DND-41 (cell line): ENCODE measurements around the gene TOMM20.
"Not testable (repeated sequence)": the region's sequence is repeated elsewhere in the genome, so short reads cannot be mapped to it uniquely, and the experiment has no call there.

Experiments
- ATAC-seq: fragments of 200-7000 bp; cut with Tn5 transposase; 3 replicates; pipeline ENCODE4 v1.9.1; 2021; ENCODE audit warnings: low read depth; ENCODE audit not compliant: insufficient read depth
- DNase-seq: peaks from one replicate; pipeline ENCODE4 v3.0.0-alpha.2; 2020
- H2AFZ ChIP-seq: 2 replicates; pipeline ENCODE4 v1.6.0; 2012; ENCODE audit warnings: low read depth, low read length
- H3K27ac ChIP-seq: 2 replicates; pipeline ENCODE4 v1.5.1; 2012; ENCODE audit warnings: low read length, inconsistent platforms
- H3K27me3 ChIP-seq: fragments of 200-600 bp; sonication (generic); 2 replicates; pipeline ENCODE4 v1.6.0; 2012; ENCODE audit warnings: low read length, mild to moderate bottlenecking, inconsistent platforms; ENCODE audit not compliant: insufficient read depth, poor library complexity
- H3K36me3 ChIP-seq: 2 replicates; pipeline ENCODE4 v1.5.1; 2012; ENCODE audit warnings: low read length, inconsistent platforms; ENCODE audit not compliant: insufficient read depth
- H3K4me1 ChIP-seq: 2 replicates; pipeline ENCODE4 v1.5.1; 2012; ENCODE audit warnings: mild to moderate bottlenecking, low read length; ENCODE audit not compliant: insufficient read depth
- H3K4me2 ChIP-seq: 2 replicates; pipeline ENCODE4 v1.6.0; 2012; ENCODE audit warnings: mild to moderate bottlenecking, moderate library complexity, low read length, inconsistent platforms; ENCODE audit not compliant: insufficient read depth
- H3K4me3 ChIP-seq, 2 experiments: fragments of 200-600 bp in 1 of 2; shearing (Covaris generic) in 1 of 2; 2 replicates each; pipeline ENCODE4 v1.5.1; 2012 to 2016; ENCODE audit warnings: inconsistent platforms in 2 of 2, low read length in 2 of 2, mild to moderate bottlenecking in 2 of 2, low read depth in 1 of 2, moderate library complexity in 1 of 2
- H3K79me2 ChIP-seq: 2 replicates; pipeline ENCODE4 v1.6.0; 2012; ENCODE audit warnings: low read length, inconsistent platforms; ENCODE audit not compliant: insufficient read depth
- H3K9ac ChIP-seq: 2 replicates; pipeline ENCODE4 v1.6.0; 2012; ENCODE audit warnings: low read depth, mild to moderate bottlenecking, inconsistent platforms, low read length, moderate library complexity
- H3K9me3 ChIP-seq: 2 replicates; pipeline ENCODE4 v1.5.1; 2012; ENCODE audit warnings: low read length, moderate library complexity, mild to moderate bottlenecking, inconsistent platforms; ENCODE audit not compliant: insufficient read depth, severe bottlenecking
- H4K20me1 ChIP-seq: 2 replicates; pipeline ENCODE4 v1.6.0; 2012; ENCODE audit warnings: low read length; ENCODE audit not compliant: insufficient read depth
- EZH2 ChIP-seq: IDR thresholded peaks from 3 replicates; pipeline ENCODE4 v1.6.1; 2012; ENCODE audit warnings: borderline replicate concordance, low read depth, mild to moderate bottlenecking, moderate library complexity, low read length, inconsistent platforms; ENCODE audit not compliant: severe bottlenecking
- TF ChIP-seq, protein P1 (sequence below): IDR thresholded peaks from 2 replicates; pipeline ENCODE4 v1.5.1; 2012; ENCODE audit warnings: borderline replicate concordance, low read length, moderate library complexity, mild to moderate bottlenecking; ENCODE audit not compliant: poor library complexity, severe bottlenecking; ENCODE audit errors: extremely low read depth

The TOMM20 gene

DNA sequence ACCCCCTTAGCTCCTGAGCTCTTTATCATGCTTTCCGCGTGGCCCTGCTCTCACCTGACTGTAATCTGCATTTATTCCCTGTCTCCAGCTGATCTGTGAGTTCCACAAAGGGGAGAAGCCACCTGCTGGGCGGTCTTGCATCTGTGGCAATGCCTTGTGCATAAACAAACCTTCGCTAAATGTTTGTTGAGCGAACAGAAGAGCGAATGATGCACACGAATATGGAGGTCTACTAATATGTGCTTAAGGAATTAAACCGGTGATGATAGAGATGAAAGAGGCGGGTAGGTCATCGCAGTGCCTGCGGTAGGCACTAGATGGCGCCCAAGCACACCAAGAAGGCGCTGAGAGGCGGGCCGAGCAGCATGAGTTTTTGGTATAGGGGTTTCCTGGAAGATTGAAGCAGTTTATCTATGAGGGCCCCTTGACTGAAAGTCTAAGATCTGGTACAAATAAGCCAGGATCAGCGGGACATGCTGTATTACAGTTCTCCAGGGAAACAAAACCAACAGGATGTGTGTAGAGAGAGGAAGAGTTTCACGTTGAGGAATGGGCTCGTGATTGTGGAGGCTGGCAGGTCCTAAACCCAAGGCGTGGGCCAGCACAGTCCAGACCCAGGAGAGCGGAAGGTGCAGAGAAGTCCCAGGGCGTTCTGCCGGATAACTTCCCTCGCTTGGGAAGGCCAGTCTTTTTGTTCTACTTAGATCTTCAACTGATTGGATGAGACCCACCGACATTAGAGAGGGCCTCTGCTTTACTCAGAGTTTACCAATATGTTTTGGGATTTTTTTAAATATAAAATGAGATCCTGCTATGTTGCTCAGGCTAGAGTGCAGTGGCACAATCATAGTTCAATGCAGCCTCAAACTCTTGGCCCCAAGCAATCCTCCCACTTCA lies 34.7 kb downstream of the TOMM20 start:
- Histone ChIP-seq H3K79me2 (no peaks in the 10 kb centered on the region), H3K27ac (no peak overlapping the region), H3K36me3 (no peaks in the 10 kb centered on the region), H3K4me3 (no peak overlapping the region), H3K27me3 (no peaks in the 10 kb centered on the region), H4K20me1 (no peaks in the 10 kb centered on the region), H3K9ac (no peak overlapping the region), H3K9me3 (no peaks in the 10 kb centered on the region), H2AFZ (peak overlapping the region; percentile 8), H3K4me2 (peak overlapping the region; percentile 26; the same call in 1 of the 2 replicates), H3K4me1 (peaks cover 9% of the 10 kb centered on the region)
- DNase-seq = peak; percentile 88
- TF ChIP-seq, protein P1, sequence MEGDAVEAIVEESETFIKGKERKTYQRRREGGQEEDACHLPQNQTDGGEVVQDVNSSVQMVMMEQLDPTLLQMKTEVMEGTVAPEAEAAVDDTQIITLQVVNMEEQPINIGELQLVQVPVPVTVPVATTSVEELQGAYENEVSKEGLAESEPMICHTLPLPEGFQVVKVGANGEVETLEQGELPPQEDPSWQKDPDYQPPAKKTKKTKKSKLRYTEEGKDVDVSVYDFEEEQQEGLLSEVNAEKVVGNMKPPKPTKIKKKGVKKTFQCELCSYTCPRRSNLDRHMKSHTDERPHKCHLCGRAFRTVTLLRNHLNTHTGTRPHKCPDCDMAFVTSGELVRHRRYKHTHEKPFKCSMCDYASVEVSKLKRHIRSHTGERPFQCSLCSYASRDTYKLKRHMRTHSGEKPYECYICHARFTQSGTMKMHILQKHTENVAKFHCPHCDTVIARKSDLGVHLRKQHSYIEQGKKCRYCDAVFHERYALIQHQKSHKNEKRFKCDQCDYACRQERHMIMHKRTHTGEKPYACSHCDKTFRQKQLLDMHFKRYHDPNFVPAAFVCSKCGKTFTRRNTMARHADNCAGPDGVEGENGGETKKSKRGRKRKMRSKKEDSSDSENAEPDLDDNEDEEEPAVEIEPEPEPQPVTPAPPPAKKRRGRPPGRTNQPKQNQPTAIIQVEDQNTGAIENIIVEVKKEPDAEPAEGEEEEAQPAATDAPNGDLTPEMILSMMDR = peak; percentile 100
- TF ChIP-seq EZH2 = no peak
- peak; percentile 94 for ATAC-seq

DNA sequence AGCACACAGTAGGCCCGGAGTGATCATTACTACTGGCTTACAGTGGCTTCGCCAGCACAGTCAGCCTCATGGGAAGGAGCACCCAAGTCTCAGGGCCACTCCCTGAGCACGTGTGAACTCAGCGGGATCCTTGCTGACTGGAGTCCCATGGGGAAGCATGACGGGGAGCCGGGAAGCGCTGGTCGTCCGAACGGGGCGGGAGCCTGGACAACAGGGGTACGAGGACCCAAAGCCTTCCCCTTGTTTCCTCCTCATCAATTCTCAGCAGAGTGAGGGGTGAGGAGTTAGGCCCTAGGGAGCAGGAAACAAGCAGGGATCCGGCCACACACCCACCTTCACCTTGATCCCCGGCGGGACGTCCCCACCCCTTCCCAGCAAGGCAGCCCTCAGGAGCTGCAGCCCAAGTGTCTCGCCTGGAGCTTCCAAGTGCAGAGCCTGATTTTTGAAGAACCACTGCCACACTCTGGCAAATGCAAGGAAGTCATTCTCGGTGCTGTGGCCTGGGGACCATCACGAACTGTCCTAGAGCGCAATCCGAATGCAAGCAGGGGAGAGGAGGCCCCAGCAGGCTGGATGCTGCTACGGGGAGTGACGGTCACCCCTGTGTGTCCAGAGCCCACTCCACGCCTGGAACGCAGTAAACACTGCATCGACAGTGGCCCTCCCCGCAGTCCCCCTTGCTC lies 35.5 kb downstream of the TOMM20 start:
- TF ChIP-seq, protein P1 = peak; percentile 29
- no peak for TF ChIP-seq EZH2
- Histone ChIP-seq H3K9me3 (no peaks in the 10 kb centered on the region), H3K4me3 (no peak overlapping the region), H3K9ac (no peak overlapping the region), H4K20me1 (no peaks in the 10 kb centered on the region), H3K27ac (no peak overlapping the region), H2AFZ (no peak overlapping the region), H3K79me2 (no peaks in the 10 kb centered on the region), H3K4me2 (no peak overlapping the region), H3K4me1 (peaks cover 9% of the 10 kb centered on the region), H3K27me3 (no peaks in the 10 kb centered on the region), H3K36me3 (no peaks in the 10 kb centered on the region)
- DNase-seq = peak; percentile 26
- peak; percentile 38 for ATAC-seq

DNA sequence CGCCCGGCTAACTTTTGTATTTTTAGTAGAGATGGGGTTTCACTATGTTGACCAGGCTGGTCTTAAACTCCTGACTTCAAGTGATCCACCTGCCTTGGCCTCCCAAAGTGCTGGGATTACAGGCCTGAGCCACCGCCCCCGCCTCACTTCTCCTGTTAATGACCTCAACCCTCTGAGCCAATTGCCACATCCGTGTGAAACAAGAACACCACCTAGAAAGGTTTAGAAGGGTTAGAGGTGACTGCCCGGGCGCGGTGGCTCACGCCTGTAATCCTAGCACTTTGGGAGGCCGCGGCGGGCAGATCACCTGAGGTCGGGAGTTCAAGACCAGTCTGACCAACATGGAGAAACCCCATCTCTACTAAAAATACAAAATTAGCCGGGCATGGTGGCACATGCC lies 36.2 kb downstream of the TOMM20 start:
- not testable (repeated sequence) for DNase-seq, H3K9me3 ChIP-seq, ATAC-seq

GRCh38 chr1:235092045-235092406 lies 36.6 kb downstream of the TOMM20 start:
- not testable (repeated sequence) for ATAC-seq, DNase-seq, H3K79me2 ChIP-seq, H3K4me1 ChIP-seq, H3K9me3 ChIP-seq, H2AFZ ChIP-seq, H3K27me3 ChIP-seq, H3K4me3 ChIP-seq, H3K27ac ChIP-seq, H3K4me2 ChIP-seq, H3K36me3 ChIP-seq, H4K20me1 ChIP-seq, H3K9ac ChIP-seq

More for the DNA sequence above, 36.2 kb downstream of the TOMM20 start:
- not testable (repeated sequence) for H3K4me3 ChIP-seq, H2AFZ ChIP-seq, H3K4me1 ChIP-seq, H3K4me2 ChIP-seq, H4K20me1 ChIP-seq, H3K79me2 ChIP-seq, H3K36me3 ChIP-seq, H3K27ac ChIP-seq, H3K9ac ChIP-seq, H3K27me3 ChIP-seq

DNA sequence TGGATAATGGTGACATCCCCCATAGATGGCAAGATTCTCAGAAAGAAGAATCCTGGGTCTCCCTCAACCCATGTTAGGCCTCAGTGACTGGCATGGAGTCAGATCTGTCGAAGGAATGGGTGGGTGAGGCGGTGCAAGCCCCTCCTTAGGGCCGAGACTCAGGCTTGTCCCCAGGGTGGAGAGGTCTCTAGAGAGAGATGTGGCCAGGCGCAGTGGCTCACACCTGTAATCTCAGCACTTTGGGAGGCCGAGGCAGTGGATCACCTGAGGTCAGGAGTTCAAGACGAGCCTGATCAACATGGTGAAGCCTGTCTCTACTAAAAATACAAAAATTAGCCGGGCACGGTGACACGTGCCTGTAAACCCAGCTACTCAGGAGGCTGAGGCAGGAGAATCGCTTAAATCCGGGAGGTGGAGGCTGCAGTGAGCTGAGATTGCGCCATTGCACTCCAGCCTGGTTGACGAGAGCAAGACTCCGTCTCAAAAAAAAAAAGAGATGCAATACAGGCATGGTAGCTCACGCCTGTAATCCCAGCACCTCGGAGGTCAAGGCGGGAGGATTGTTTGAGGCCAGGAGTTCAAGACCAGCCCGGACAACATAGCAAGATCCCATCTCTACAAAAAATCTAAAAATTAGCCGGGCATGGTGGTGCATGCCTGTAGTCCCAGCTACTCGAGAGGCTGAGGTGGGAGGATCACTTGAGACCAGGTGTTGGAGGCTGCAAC lies 37.2 kb downstream of the TOMM20 start:
- DNase-seq, H3K4me2 ChIP-seq, H3K9me3 ChIP-seq, H3K36me3 ChIP-seq, H3K27me3 ChIP-seq, H3K9ac ChIP-seq, ATAC-seq, H3K4me3 ChIP-seq, H3K79me2 ChIP-seq, H3K27ac ChIP-seq, H3K4me1 ChIP-seq, H4K20me1 ChIP-seq, H2AFZ ChIP-seq: not testable (repeated sequence)
